Measurements from ENCODE around the gene HLA-DMB.

Gene HLA-DMB

DNA sequence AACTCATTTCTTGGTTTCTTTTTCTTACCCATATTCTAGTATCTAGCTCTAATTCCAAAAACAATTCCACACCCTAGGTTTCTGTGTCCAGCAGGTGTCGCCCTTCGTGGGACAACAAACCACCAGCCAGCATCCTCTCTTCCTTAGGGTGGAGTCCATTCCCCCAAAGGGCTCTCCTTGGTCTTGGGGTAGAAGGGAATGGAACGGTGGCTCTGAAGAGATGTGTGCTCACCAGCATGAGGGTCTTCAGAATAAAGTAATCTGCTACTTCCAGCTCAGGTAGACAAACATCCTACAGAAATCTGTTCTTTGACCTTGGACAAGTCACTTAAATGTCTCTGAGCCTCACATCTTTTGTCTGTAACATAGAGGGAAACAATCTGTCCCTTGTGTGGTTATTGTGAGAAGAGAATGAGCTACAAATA is 7.2 kb downstream of the HLA-DMB start:
- Histone ChIP-seq H3K4me1 (ENCODE audit: control insufficient read depth, insufficient read depth, low read length, poor library complexity, severe bottlenecking) (no peaks in the 10 kb centered on the region), H3K36me3 (ENCODE audit: control insufficient read depth, insufficient read depth, low read length) (no peaks in the 10 kb centered on the region), H3K27ac (ENCODE audit: low read depth, low read length, severe bottlenecking) (no peak overlapping the region), H3K4me3 (ENCODE audit: extremely low read depth, insufficient read depth, low read length, poor library complexity, severe bottlenecking) (no peak overlapping the region), H3K9me3 (ENCODE audit: control insufficient read depth, low read length) (no peaks in the 10 kb centered on the region)
- no CpG with 5 or more reads among the region's 3 CpGs for WGBS, 2 experiments (ENCODE audit: insufficient coverage in 2 of 2)

DNA sequence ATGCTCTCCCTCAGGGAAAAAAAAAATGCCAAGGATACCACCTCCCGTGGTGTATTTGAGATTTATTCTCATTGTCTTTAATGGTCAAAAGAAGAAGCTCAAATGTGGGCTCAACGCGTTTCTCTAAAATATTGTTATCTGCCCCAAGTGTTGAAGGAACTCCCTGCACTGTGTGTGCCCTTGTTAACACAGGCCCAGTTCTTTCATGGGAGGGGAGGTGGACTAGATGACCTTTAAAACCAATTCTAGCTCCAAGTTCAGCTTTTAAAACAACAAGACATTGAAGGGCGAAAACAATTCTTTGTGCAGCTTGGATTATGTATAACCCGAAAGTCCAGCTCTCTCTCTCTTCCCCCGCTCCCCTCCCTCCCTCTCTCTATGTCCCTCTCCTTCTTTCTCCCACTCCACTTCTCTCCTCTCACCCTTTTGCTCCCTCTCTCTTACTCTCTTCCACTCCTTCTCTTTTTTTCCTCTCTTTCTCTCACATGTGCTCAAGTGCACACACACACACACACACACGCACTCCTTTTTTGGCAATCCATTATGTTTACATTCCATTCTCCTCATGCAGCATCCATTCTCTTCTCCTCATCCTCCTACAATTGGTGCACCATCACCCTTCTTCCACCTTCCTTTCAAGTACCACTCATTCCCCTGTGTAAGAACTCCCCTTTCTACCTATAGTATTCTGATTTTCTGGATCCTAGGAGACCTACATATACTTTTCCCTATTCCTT is 8.5 kb downstream of the HLA-DMB start:
- H3K36me3 ChIP-seq (ENCODE audit: control insufficient read depth, insufficient read depth, low read length): no peaks in the 10 kb centered on the region
- H3K4me3 ChIP-seq (ENCODE audit: extremely low read depth, insufficient read depth, low read length, poor library complexity, severe bottlenecking): no peak overlapping the region
- WGBS, 2 experiments (ENCODE audit: insufficient coverage in 2 of 2): 74 to 80% methylated on average over 5 to 7 of the region's 7 CpGs
- no peaks in the 10 kb centered on the region for H3K4me1 ChIP-seq (ENCODE audit: control insufficient read depth, insufficient read depth, low read length, poor library complexity, severe bottlenecking)
- H3K9me3 ChIP-seq (ENCODE audit: control insufficient read depth, low read length): no peaks in the 10 kb centered on the region
- no peak overlapping the region for H3K27ac ChIP-seq (ENCODE audit: low read depth, low read length, severe bottlenecking)

DNA sequence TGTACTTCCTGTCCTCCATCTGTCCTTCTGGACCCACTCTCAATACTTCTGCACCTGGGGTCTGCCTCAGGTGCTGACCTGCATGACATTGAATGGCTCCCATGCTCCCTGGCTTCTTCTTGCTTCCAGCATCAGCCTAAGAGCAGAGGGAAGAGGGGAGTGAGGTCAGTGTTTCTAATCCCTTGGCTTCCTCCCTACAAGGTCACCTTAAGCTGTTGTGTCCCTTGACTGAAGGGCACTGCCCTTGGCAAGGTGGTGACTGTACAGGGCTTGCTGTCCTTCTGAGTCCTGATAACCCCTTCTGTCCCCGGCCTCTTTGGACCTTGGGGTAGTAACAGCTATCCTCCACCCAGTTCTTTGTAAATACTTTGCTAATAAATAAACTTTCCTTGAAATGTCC is 9.6 kb downstream of the HLA-DMB start:
- Histone ChIP-seq H3K4me1 (ENCODE audit: control insufficient read depth, insufficient read depth, low read length, poor library complexity, severe bottlenecking) (no peaks in the 10 kb centered on the region), H3K36me3 (ENCODE audit: control insufficient read depth, insufficient read depth, low read length) (no peaks in the 10 kb centered on the region), H3K9me3 (ENCODE audit: control insufficient read depth, low read length) (no peaks in the 10 kb centered on the region), H3K4me3 (ENCODE audit: extremely low read depth, insufficient read depth, low read length, poor library complexity, severe bottlenecking) (no peak overlapping the region), H3K27ac (ENCODE audit: low read depth, low read length, severe bottlenecking) (no peak overlapping the region)
- WGBS, 2 experiments (ENCODE audit: insufficient coverage in 2 of 2): 67% methylated on average over 1 of the region's 1 CpG; no CpG with 5 or more reads in 1 of the 2 experiments

DNA sequence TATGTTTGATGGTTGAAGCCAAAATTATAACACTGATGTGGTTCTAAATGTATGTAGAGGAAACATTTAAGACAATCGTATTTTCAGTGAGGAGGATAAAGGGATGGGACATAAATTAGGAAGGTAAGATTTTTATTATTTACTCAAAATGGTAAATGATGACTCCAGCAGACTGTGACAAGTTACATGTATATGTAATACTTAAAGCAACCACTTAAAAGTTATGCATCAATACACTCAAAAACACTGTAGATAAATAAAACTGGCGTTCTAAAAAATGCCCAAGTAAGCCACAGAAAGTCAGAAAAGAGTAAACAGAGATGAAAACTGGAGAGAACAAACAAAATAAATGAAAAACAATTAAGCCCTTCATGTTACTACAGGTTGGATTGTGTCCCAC is 18.7 kb downstream of the HLA-DMB start:
- H3K36me3 ChIP-seq (ENCODE audit: control insufficient read depth, insufficient read depth, low read length): no peaks in the 10 kb centered on the region
- WGBS, 2 experiments (ENCODE audit: insufficient coverage in 2 of 2): 80% methylated on average over 1 of the region's 2 CpGs; no CpG with 5 or more reads in 1 of the 2 experiments
- no peaks in the 10 kb centered on the region for H3K4me1 ChIP-seq (ENCODE audit: control insufficient read depth, insufficient read depth, low read length, poor library complexity, severe bottlenecking)
- no peaks in the 10 kb centered on the region for H3K9me3 ChIP-seq (ENCODE audit: control insufficient read depth, low read length)
- no peak overlapping the region for H3K4me3 ChIP-seq (ENCODE audit: extremely low read depth, insufficient read depth, low read length, poor library complexity, severe bottlenecking)
- H3K27ac ChIP-seq (ENCODE audit: low read depth, low read length, severe bottlenecking): no peak overlapping the region

DNA sequence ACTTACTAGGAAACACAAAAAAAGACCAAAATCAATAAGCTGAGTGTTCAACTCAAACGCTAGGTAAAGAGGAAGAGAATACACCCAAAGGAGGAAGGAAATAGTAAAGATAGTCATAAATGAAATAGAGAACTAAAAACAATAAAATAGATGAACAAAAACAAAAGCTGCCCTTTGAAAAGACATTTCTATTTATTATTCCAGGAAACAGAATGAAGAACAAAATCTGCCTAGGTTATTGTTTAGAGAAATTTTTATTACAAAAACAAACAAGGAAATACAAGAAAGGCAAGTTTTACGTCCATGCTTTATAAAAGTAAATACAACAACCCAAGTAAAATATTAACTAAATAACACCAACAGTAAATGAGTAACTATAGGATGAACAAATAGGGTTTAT is 20.1 kb downstream of the HLA-DMB start:
- no peaks in the 10 kb centered on the region for H3K4me1 ChIP-seq (ENCODE audit: control insufficient read depth, insufficient read depth, low read length, poor library complexity, severe bottlenecking)
- WGBS, 2 experiments (ENCODE audit: insufficient coverage in 2 of 2): no CpG with 5 or more reads among the region's 2 CpGs

DNA sequence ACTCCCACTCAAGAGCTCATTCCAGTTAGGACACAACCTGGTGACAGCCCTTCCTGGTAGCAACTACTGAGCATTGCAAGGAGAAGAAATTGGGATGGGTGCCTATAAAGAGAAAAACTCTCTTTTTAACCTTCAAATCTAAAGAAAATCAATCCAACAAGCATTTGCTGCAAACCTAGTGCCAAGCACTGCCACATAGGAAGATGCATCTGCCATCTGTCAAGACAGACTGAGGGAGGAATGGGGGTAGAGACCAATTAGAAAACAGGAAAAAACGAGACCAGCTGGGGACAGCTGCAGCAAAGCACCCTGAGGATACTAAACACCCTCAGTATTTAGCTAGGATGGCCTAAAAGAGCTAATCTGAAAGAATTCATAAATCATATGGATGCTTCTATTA is 27.9 kb downstream of the HLA-DMB start:
- no peaks in the 10 kb centered on the region for H3K9me3 ChIP-seq (ENCODE audit: control insufficient read depth, low read length)
- WGBS, 2 experiments (ENCODE audit: insufficient coverage in 2 of 2): no CpG with 5 or more reads among the region's 1 CpG
- H3K4me3 ChIP-seq (ENCODE audit: extremely low read depth, insufficient read depth, low read length, poor library complexity, severe bottlenecking): no peak overlapping the region
- no peaks in the 10 kb centered on the region for H3K36me3 ChIP-seq (ENCODE audit: control insufficient read depth, insufficient read depth, low read length)
- no peaks in the 10 kb centered on the region for H3K4me1 ChIP-seq (ENCODE audit: control insufficient read depth, insufficient read depth, low read length, poor library complexity, severe bottlenecking)
- no peak overlapping the region for H3K27ac ChIP-seq (ENCODE audit: low read depth, low read length, severe bottlenecking)

More for the DNA sequence above, 20.1 kb downstream of the HLA-DMB start:
- Histone ChIP-seq H3K4me3 (ENCODE audit: extremely low read depth, insufficient read depth, low read length, poor library complexity, severe bottlenecking) (no peak overlapping the region), H3K9me3 (ENCODE audit: control insufficient read depth, low read length) (no peaks in the 10 kb centered on the region), H3K27ac (ENCODE audit: low read depth, low read length, severe bottlenecking) (no peak overlapping the region), H3K36me3 (ENCODE audit: control insufficient read depth, insufficient read depth, low read length) (no peaks in the 10 kb centered on the region)

DNA sequence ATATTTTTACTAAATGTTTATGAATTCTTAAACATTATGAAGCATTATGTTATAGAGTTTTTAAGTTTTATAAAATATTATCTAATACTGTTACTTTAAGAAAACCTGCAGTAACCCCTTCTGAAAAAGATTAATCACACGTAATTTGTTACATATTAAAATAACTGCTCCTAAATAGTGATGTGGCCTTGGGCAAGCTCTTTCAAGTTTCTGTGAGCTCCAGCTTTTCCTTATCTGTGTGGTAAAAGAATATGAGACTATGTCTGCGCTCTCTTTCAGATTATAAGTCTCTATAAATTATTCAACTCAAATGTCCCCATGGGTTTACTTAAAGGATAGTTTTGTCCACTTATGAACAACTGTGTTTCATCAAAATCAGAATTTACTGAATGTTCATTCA is 31.9 kb downstream of the HLA-DMB start:
- no CpG with 5 or more reads among the region's 2 CpGs for WGBS, 2 experiments (ENCODE audit: insufficient coverage in 2 of 2)
- Histone ChIP-seq H3K4me1 (ENCODE audit: control insufficient read depth, insufficient read depth, low read length, poor library complexity, severe bottlenecking) (no peaks in the 10 kb centered on the region), H3K9me3 (ENCODE audit: control insufficient read depth, low read length) (no peaks in the 10 kb centered on the region), H3K27ac (ENCODE audit: low read depth, low read length, severe bottlenecking) (no peak overlapping the region), H3K36me3 (ENCODE audit: control insufficient read depth, insufficient read depth, low read length) (no peaks in the 10 kb centered on the region), H3K4me3 (ENCODE audit: extremely low read depth, insufficient read depth, low read length, poor library complexity, severe bottlenecking) (no peak overlapping the region)

DNA sequence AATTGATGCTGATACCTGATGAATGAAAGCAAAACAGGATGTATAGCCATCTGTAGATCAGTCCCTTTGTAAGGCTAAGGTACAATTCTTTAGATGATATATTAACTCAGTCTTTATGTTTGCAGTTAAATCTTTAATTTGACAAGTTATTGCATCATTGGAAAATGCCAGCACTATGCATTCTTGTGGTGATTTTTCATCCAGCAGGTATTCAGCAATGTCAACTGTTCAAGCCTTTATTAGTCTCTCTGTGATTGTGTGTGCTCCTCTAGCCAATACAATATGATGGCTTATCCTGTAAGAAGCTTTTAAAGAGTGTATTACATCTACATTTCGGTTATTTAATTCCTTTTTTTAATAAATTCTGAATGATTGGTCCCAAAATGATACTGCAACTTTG is 34.3 kb downstream of the HLA-DMB start:
- Histone ChIP-seq H3K4me3 (ENCODE audit: extremely low read depth, insufficient read depth, low read length, poor library complexity, severe bottlenecking) (no peak overlapping the region), H3K9me3 (ENCODE audit: control insufficient read depth, low read length) (no peaks in the 10 kb centered on the region), H3K27ac (ENCODE audit: low read depth, low read length, severe bottlenecking) (no peak overlapping the region), H3K4me1 (ENCODE audit: control insufficient read depth, insufficient read depth, low read length, poor library complexity, severe bottlenecking) (no peaks in the 10 kb centered on the region), H3K36me3 (ENCODE audit: control insufficient read depth, insufficient read depth, low read length) (peaks cover 2% of the 10 kb centered on the region)
- WGBS, 2 experiments (ENCODE audit: insufficient coverage in 2 of 2): no CpG with 5 or more reads among the region's 1 CpG

DNA sequence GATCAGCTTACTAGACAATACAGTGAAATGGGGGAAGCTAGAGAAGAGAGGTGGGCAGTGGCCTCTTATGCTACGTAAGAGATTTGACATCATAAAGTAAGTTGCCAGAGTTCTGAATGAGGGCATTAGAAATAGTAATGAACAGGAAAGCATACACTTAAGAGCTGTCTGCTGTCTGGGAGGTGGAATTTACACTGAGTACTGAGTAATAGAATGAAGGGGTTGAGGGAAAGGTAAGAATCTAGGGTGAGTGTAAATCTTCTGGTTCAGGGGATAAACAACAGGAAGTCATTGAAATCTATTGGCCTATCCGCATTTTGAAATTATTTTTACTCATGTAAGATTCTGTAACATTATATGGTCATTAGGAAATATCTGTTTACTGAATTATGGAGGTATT is 35.8 kb downstream of the HLA-DMB start:
- Histone ChIP-seq H3K36me3 (ENCODE audit: control insufficient read depth, insufficient read depth, low read length) (peaks cover 10% of the 10 kb centered on the region), H3K27ac (ENCODE audit: low read depth, low read length, severe bottlenecking) (no peak overlapping the region), H3K9me3 (ENCODE audit: control insufficient read depth, low read length) (no peaks in the 10 kb centered on the region), H3K4me3 (ENCODE audit: extremely low read depth, insufficient read depth, low read length, poor library complexity, severe bottlenecking) (no peak overlapping the region), H3K4me1 (ENCODE audit: control insufficient read depth, insufficient read depth, low read length, poor library complexity, severe bottlenecking) (no peaks in the 10 kb centered on the region)
- WGBS, 2 experiments (ENCODE audit: insufficient coverage in 2 of 2): 67 to 100% methylated on average over 1 of the region's 2 CpGs

DNA sequence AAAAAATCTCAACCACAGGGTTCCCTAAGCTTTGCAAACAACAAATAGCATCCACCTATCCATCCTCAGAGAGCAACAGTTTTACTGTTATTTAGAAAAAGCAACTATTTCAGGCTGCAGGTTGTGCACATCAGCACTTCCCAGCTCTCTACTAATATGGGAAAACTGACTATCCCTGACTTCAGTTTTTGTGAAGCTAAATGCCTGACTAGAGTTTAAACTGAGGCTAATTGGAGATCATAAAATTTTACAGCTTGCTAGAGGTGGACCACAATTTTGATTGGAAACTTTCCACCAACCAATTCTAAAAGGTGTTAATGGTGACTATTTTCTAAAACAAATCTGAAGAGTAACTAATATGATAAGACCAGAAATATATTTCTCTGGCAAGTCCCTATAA is 36.9 kb downstream of the HLA-DMB start:
- Histone ChIP-seq H3K9me3 (ENCODE audit: control insufficient read depth, low read length) (no peaks in the 10 kb centered on the region), H3K4me1 (ENCODE audit: control insufficient read depth, insufficient read depth, low read length, poor library complexity, severe bottlenecking) (no peaks in the 10 kb centered on the region), H3K27ac (ENCODE audit: low read depth, low read length, severe bottlenecking) (no peak overlapping the region), H3K36me3 (ENCODE audit: control insufficient read depth, insufficient read depth, low read length) (peaks cover 10% of the 10 kb centered on the region), H3K4me3 (ENCODE audit: extremely low read depth, insufficient read depth, low read length, poor library complexity, severe bottlenecking) (no peak overlapping the region)

DNA sequence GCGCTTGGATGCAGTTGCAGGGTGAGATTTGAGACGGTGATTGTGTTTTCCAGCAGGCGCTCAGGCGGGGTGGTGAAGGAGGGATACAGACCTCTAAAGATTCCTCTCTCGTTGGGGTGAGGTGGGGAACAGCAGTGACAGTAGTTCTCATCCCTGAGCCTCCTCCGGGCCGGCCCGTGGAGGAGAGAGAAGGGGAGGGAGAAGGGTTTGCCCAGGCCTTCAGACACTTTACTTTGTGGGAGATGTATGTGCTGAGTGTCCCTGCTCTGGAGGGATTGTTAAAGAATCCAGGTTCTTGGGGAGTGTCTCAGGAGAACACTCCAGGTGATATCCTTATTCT is 45.9 kb downstream of the HLA-DMB start:
- WGBS, 2 experiments (ENCODE audit: insufficient coverage in 2 of 2): 0% methylated on average over 7 to 8 of the region's 8 CpGs
- peak overlapping the region; percentile 59 for H3K4me3 ChIP-seq (ENCODE audit: extremely low read depth, insufficient read depth, low read length, poor library complexity, severe bottlenecking)
- peaks cover 10% of the 10 kb centered on the region for H3K4me1 ChIP-seq (ENCODE audit: control insufficient read depth, insufficient read depth, low read length, poor library complexity, severe bottlenecking)
- H3K27ac ChIP-seq (ENCODE audit: low read depth, low read length, severe bottlenecking): no peak overlapping the region
- no peaks in the 10 kb centered on the region for H3K9me3 ChIP-seq (ENCODE audit: control insufficient read depth, low read length)
- H3K36me3 ChIP-seq (ENCODE audit: control insufficient read depth, insufficient read depth, low read length): peaks cover 9% of the 10 kb centered on the region
